ENCODE results near the gene STK4.
A peak's percentile ranks its signal among the peaks of the same experiment; 100 is the strongest.

The STK4 gene

DNA sequence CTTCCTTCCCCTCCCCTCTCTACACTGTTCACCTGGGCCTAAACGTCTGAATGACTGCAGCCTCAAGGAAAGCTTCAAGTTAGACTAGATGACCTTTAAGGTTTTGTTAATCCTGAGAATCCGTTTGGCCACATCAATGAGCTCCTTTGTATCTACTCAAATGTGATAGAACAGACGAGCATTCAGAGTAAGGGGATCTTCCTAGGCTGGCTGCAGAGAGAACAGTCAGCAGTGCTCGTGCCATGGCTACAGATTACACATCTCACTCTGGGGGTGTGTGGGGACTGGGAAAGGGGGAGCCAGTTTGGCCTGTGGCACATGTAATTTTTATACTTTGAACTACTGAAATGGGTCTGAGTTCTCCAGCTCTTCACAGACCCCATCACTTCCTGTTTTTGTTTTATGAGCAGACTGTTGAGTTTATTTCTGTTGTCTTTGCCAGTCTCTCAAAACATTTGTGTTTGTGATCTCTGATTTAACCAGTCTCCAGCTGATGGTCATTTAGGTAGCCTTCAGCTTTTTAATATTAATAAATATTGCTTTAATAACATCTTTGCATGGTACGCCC lies 83.7 kb downstream of the STK4 start:
- Histone ChIP-seq H3K27ac (peak overlapping the region; percentile 37), H3K27me3 (no peaks in the 10 kb centered on the region), H3K4me3 (ENCODE audit: low read depth in 1 of 2, low read length in 1 of 2) (no peak overlapping the region), H3K36me3 (peaks cover 60% of the 10 kb centered on the region), H3K4me1 (ENCODE audit: control insufficient read depth in 1 of 2, insufficient read depth in 1 of 2, low read depth in 1 of 2, low read length in 1 of 2) (peaks cover 0 to 5% of the 10 kb centered on the region in 2 experiments), H3K9me3 (no peaks in the 10 kb centered on the region)
- no peak for TF ChIP-seq CTCF (IDR thresholded peaks at IDR 0.05)

- no peaks in the 10 kb centered on the region for H3K9me3 ChIP-seq
- no peak overlapping the region for H3K27ac ChIP-seq
- no peak overlapping the region for H3K4me3 ChIP-seq (ENCODE audit: low read depth in 1 of 2, low read length in 1 of 2)
- no peaks in the 10 kb centered on the region for H3K27me3 ChIP-seq
- H3K4me1 ChIP-seq (ENCODE audit: control insufficient read depth in 1 of 2, insufficient read depth in 1 of 2, low read depth in 1 of 2, low read length in 1 of 2) = no peaks in the 10 kb centered on the region
- TF ChIP-seq CTCF (IDR thresholded peaks at IDR 0.05) = no peak
- peaks cover 65% of the 10 kb centered on the region for H3K36me3 ChIP-seq
Observed at GRCh38 chr20:45051204-45052060, 85.1 kb downstream of the STK4 start.

GRCh38 chr20:45052698-45053429 lies 86.6 kb downstream of the STK4 start:
- Histone ChIP-seq H3K9me3 (no peaks in the 10 kb centered on the region), H3K36me3 (peaks cover 66% of the 10 kb centered on the region), H3K4me1 (ENCODE audit: control insufficient read depth in 1 of 2, insufficient read depth in 1 of 2, low read depth in 1 of 2, low read length in 1 of 2) (no peaks in the 10 kb centered on the region), H3K27ac (peak overlapping the region; percentile 11), H3K27me3 (no peaks in the 10 kb centered on the region), H3K4me3 (ENCODE audit: low read depth in 1 of 2, low read length in 1 of 2) (no peak overlapping the region)
- no peak for TF ChIP-seq CTCF (IDR thresholded peaks at IDR 0.05)

DNA sequence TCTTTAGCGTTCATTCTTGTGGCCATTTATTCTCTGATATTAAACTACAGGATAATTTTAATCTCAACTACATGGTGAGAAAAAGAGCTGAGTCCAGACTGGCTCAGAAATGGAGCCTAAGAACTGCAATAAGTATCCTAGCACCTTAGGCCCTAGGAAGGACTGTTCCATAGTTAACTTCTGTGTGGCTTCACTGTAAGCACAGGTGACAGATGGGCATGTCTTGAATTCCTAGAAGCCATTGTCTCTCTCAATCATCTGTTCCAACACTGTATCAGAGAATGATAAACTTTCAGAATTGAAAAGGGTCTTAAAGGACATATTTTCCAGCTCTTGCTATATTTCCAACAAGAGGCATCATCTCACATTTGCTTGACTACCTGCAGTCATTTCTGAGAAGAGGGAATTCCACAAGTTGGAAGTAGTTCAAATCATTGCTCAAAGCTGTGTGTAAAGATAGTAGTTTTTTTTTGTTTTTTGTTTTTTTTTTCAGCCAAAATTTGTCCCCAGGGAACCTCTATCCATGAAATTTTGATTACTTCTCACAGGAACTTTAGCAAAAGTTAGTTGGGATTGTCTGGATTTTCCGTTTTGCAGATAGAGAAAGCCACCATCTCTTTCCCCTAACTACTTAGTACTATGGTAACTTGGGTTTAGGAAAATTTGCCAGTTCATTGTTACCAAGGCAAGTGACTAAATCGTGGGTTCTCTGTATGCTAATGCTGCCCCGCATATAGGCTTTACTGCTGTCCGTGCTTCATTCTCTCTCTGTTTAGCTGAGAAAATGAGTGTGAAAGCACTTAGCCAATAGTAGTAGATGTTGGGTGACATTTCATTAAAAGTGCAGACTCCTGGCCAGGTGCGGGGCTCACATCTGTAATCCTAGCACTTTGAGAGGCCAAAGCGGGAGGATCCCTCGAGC lies 87.4 kb downstream of the STK4 start:
- Histone ChIP-seq H3K4me3 (ENCODE audit: low read depth in 1 of 2, low read length in 1 of 2) (no peak overlapping the region), H3K4me1 (ENCODE audit: control insufficient read depth in 1 of 2, insufficient read depth in 1 of 2, low read depth in 1 of 2, low read length in 1 of 2) (no peaks in the 10 kb centered on the region), H3K9me3 (no peaks in the 10 kb centered on the region), H3K27me3 (no peaks in the 10 kb centered on the region), H3K27ac (no peak overlapping the region), H3K36me3 (peaks cover 62% of the 10 kb centered on the region)
- TF ChIP-seq CTCF (IDR thresholded peaks at IDR 0.05) = no peak

DNA sequence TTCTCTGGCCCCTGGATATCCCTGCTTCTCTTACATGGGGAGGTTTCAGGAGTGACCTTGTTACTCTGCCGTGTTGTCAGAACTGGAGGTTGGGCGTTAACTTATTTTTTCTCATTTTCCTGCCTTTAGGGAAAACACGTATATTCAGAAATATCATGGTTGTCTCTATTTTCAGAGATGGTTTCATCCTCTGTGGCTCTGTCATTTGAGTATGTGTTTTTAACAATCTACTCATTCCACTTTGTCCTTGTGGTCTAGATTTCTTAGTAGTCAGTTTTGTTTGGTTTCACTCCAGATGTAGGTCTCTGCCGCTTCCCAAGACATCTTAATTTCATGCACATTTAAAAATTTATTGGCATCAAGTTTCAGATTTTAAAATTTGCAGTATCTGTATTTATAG lies 88.7 kb downstream of the STK4 start:
- no peak overlapping the region for H3K27ac ChIP-seq
- peaks cover 58% of the 10 kb centered on the region for H3K36me3 ChIP-seq
- H3K27me3 ChIP-seq = no peaks in the 10 kb centered on the region
- TF ChIP-seq CTCF (IDR thresholded peaks at IDR 0.05) = no peak
- no peak overlapping the region for H3K4me3 ChIP-seq (ENCODE audit: low read depth in 1 of 2, low read length in 1 of 2)
- no peaks in the 10 kb centered on the region for H3K4me1 ChIP-seq (ENCODE audit: control insufficient read depth in 1 of 2, insufficient read depth in 1 of 2, low read depth in 1 of 2, low read length in 1 of 2)
- H3K9me3 ChIP-seq = no peaks in the 10 kb centered on the region

Measured in neutrophil (primary cell).